ENCODE measurements around the gene DUSP15. TPM values are rescaled to one million over a fixed set of nuclear protein-coding genes. Genes with fewer than 3 reads are reported as not detected.

Gene DUSP15
- total RNA-seq, 1 experiment from 2014 or later: not detected

DNA sequence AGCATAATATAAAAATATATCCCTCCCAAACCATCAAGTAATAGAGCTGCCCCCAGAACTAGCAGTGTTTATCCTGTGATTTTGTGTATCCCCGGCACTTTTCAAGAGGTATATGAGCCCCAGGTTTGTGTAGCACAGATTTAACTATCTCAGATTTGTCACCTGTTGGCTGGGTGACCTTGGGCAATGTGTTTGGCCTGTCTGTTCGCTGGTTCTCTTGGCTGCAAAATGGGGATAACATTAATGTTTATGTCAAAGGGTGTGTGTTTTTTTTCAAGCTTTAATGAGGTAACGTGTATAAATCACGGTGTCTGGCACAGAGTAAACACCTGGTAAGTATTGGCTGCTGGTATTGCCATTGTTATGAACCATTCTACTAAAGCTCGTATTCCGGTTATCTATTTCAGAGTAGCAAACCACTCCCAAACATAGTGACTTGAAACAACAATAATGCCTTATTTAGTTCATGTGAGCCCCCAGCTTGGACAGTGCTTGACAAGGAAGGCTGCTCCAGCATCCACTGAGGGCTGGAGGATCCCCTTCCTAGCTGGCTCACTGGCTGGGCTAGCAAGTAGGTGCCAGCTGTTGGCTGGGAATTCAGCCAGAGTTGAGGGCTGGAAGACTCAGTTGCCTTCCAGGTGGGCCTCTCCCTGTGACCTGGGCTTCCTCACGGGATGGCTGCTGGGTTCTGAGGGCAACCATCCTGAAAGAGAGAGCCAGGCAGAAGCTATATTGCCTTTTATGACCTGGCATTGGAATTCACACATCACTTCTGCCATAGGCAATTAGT, 45.4 kb upstream of the DUSP15 start:
- intact Hi-C loops (cut with micrococcal nuclease; ENCODE audit: unreplicated experiment): no loop called here
- Histone ChIP-seq H3F3A (ENCODE audit: insufficient read depth, low read depth) (no peaks in the 10 kb centered on the region), H3K27me3 (ENCODE audit: insufficient read depth, low read depth) (peaks cover 24% of the 10 kb centered on the region), H3K9me3 (ENCODE audit: insufficient read depth, low read depth) (no peaks in the 10 kb centered on the region), H3K9me2 (ENCODE audit: insufficient read depth) (no peaks in the 10 kb centered on the region), H3K4me1 (replicated peaks; ENCODE audit: insufficient read depth) (no peaks in the 10 kb centered on the region), H3K4me3 (no peak overlapping the region), H4K20me1 (ENCODE audit: insufficient read depth) (no peaks in the 10 kb centered on the region), H2AFZ (no peak overlapping the region), H3K79me2 (ENCODE audit: low read depth) (no peaks in the 10 kb centered on the region), H3K36me3 (ENCODE audit: low read depth) (no peaks in the 10 kb centered on the region), H3K4me2 (no peak overlapping the region), H3K27ac (no peak overlapping the region)
- no peak for DNase-seq
- POLR2A ChIA-PET (ENCODE audit: unreplicated experiment): no interaction called here
- CTCF ChIA-PET: no interaction called here
- BruUV-seq (replicated peaks): no TSS peak
- TF ChIP-seq, protein P1, sequence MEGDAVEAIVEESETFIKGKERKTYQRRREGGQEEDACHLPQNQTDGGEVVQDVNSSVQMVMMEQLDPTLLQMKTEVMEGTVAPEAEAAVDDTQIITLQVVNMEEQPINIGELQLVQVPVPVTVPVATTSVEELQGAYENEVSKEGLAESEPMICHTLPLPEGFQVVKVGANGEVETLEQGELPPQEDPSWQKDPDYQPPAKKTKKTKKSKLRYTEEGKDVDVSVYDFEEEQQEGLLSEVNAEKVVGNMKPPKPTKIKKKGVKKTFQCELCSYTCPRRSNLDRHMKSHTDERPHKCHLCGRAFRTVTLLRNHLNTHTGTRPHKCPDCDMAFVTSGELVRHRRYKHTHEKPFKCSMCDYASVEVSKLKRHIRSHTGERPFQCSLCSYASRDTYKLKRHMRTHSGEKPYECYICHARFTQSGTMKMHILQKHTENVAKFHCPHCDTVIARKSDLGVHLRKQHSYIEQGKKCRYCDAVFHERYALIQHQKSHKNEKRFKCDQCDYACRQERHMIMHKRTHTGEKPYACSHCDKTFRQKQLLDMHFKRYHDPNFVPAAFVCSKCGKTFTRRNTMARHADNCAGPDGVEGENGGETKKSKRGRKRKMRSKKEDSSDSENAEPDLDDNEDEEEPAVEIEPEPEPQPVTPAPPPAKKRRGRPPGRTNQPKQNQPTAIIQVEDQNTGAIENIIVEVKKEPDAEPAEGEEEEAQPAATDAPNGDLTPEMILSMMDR (conservative IDR thresholded peaks at IDR 0.05): no peak
- TF ChIP-seq EZH2 (IDR thresholded peaks at IDR 0.05; ENCODE audit: low read depth): no peak

DNA sequence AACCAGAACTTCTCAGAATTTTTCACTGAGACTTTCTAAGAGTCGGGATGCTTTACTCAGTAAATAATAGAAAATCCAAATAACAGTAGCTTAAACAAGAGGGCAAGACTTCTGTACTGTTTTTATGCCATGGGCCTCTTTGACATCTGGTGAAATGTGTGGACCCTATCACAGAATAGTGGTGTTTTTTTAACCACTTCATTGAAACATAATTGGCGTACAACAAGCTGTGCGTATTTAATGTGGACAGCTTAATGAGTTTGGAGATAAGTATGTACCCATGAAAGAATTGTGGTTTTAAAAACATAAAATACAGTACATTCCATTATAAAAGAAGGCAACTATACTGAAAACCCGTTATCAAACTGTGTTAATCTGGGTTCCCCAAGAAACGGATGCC, 43.8 kb upstream of the DUSP15 start:
- no peaks in the 10 kb centered on the region for H3F3A ChIP-seq (ENCODE audit: insufficient read depth, low read depth)
- no peaks in the 10 kb centered on the region for H3K9me3 ChIP-seq (ENCODE audit: insufficient read depth, low read depth)
- POLR2A ChIA-PET (ENCODE audit: unreplicated experiment): interaction anchor here (0.5 to 0.6 kb wide), 2 partner anchors 193 to 1089 kb away, joined by 3 to 4 read pairs; no protein-coding TSS in a partner anchor
- no peak overlapping the region for H3K4me2 ChIP-seq
- CTCF ChIA-PET: interaction anchor here (0.6 kb wide), 1 partner anchor 88 kb away, joined by 3 read pairs; no protein-coding TSS in a partner anchor
- intact Hi-C loops (cut with micrococcal nuclease; ENCODE audit: unreplicated experiment): no loop called here
- H3K4me3 ChIP-seq: no peak overlapping the region
- no peaks in the 10 kb centered on the region for H3K4me1 ChIP-seq (replicated peaks; ENCODE audit: insufficient read depth)
- no peaks in the 10 kb centered on the region for H3K79me2 ChIP-seq (ENCODE audit: low read depth)
- peaks cover 19% of the 10 kb centered on the region for H3K27me3 ChIP-seq (ENCODE audit: insufficient read depth, low read depth)
- H3K9me2 ChIP-seq (ENCODE audit: insufficient read depth): no peaks in the 10 kb centered on the region
- TF ChIP-seq, protein P1 (conservative IDR thresholded peaks at IDR 0.05): no peak
- H2AFZ ChIP-seq: no peak overlapping the region
- no TSS peak for BruUV-seq (replicated peaks)
- H4K20me1 ChIP-seq (ENCODE audit: insufficient read depth): no peaks in the 10 kb centered on the region
- no peaks in the 10 kb centered on the region for H3K36me3 ChIP-seq (ENCODE audit: low read depth)
- no peak overlapping the region for H3K27ac ChIP-seq
- no peak for DNase-seq

DNA sequence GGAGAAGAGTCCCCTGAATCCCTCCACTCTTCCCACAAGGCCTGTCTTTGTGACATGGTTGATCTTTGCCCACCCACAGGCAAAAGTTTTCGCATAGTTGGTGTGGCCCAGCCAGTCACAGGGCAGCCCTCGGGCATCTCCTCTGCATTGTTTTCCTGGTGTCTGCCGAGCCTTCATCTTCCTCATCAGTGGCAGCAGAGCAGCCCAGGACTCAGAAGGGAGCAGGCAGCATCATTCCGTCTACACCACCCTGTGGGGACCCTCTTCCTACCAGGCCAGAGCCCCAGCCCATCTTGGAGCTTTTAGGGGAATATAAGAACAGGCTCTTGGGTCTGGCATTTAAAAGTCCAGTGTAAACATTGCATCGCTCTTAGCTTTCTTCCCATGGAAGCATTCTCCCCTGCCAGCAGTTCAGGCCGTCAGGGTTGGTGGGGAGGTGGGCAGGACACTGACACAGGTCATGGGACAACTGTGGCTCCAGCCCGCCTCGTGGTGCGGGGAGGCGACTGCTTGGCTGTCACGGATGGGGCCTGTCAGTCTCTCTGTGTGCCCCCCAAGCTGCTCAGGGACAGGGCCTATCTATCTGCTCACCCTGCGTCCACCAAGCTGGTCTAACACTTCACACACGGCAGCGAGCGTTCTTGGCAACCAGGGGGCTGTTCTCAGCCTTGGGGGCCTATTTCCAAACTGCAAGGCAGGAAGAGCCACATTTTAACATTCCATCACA, 43.3 kb upstream of the DUSP15 start:
- POLR2A ChIA-PET (ENCODE audit: unreplicated experiment): interaction anchor here (0.5 kb wide), 1 partner anchor 1088 kb away, joined by 3 read pairs; no protein-coding TSS in a partner anchor
- CTCF ChIA-PET: interaction anchor here (0.6 kb wide), 1 partner anchor 88 kb away, joined by 3 read pairs; no protein-coding TSS in a partner anchor
- H4K20me1 ChIP-seq (ENCODE audit: insufficient read depth): no peaks in the 10 kb centered on the region
- no peaks in the 10 kb centered on the region for H3K9me2 ChIP-seq (ENCODE audit: insufficient read depth)
- no peak for TF ChIP-seq EZH2 (IDR thresholded peaks at IDR 0.05; ENCODE audit: low read depth)
- TF ChIP-seq, protein P1 (conservative IDR thresholded peaks at IDR 0.05): no peak
- BruUV-seq (replicated peaks): no TSS peak
- H3F3A ChIP-seq (ENCODE audit: insufficient read depth, low read depth): no peaks in the 10 kb centered on the region
- H3K27ac ChIP-seq: no peak overlapping the region
- no peak for DNase-seq
- H3K4me3 ChIP-seq: no peak overlapping the region
- H3K79me2 ChIP-seq (ENCODE audit: low read depth): no peaks in the 10 kb centered on the region
- H2AFZ ChIP-seq: no peak overlapping the region
- intact Hi-C loops (cut with micrococcal nuclease; ENCODE audit: unreplicated experiment): no loop called here
- no peak overlapping the region for H3K4me2 ChIP-seq
- H3K27me3 ChIP-seq (ENCODE audit: insufficient read depth, low read depth): peaks cover 14% of the 10 kb centered on the region
- no peaks in the 10 kb centered on the region for H3K36me3 ChIP-seq (ENCODE audit: low read depth)
- no peaks in the 10 kb centered on the region for H3K9me3 ChIP-seq (ENCODE audit: insufficient read depth, low read depth)
- H3K4me1 ChIP-seq (replicated peaks; ENCODE audit: insufficient read depth): no peaks in the 10 kb centered on the region

All from PC-9 (cell line).